ENCODE measurements around the gene POPDC2.
A peak's percentile ranks its signal among the peaks of the same experiment; 100 is the strongest.

Gene POPDC2

GRCh38 chr3:119639494-119640350 is 20.7 kb downstream of the POPDC2 start:
- DNase-seq (ENCODE audit: low read depth in 2 of 2) = no peak

- DNase-seq (ENCODE audit: low read depth in 2 of 2) = no peak
Observed at GRCh38 chr3:119637679-119638477, 22.5 kb downstream of the POPDC2 start.

GRCh38 chr3:119636891-119637611 is 23.3 kb downstream of the POPDC2 start:
- DNase-seq (ENCODE audit: low read depth in 2 of 2) = no peak

GRCh38 chr3:119636249-119636648 is 24.1 kb downstream of the POPDC2 start:
- no peak for DNase-seq (ENCODE audit: low read depth in 2 of 2)

- DNase-seq (ENCODE audit: low read depth in 2 of 2) = no peak
Observed at GRCh38 chr3:119635719-119636118, 24.7 kb downstream of the POPDC2 start.

GRCh38 chr3:119632829-119633228 is 27.6 kb downstream of the POPDC2 start:
- no peak for DNase-seq (ENCODE audit: low read depth in 2 of 2)

GRCh38 chr3:119632216-119632615 is 28.2 kb downstream of the POPDC2 start:
- no peak for DNase-seq (ENCODE audit: low read depth in 2 of 2)

GRCh38 chr3:119631516-119631915 is 28.9 kb downstream of the POPDC2 start:
- no peak for DNase-seq (ENCODE audit: low read depth in 2 of 2)

- DNase-seq (ENCODE audit: low read depth in 2 of 2) = no peak
Observed at GRCh38 chr3:119630880-119631329, 29.5 kb downstream of the POPDC2 start.

GRCh38 chr3:119630128-119630879 is 30.1 kb downstream of the POPDC2 start:
- DNase-seq (ENCODE audit: low read depth in 2 of 2) = no peak

- DNase-seq (ENCODE audit: low read depth in 2 of 2) = no peak
Observed at GRCh38 chr3:119628816-119629445, 31.5 kb downstream of the POPDC2 start.

GRCh38 chr3:119628390-119628789 is 32.0 kb downstream of the POPDC2 start:
- peak in 1 of 2 donors; percentile 16 for DNase-seq (ENCODE audit: low read depth in 2 of 2)

GRCh38 chr3:119627461-119627860 is 32.9 kb downstream of the POPDC2 start:
- DNase-seq (ENCODE audit: low read depth in 2 of 2) = no peak

- no peak for DNase-seq (ENCODE audit: low read depth in 2 of 2)
Observed at GRCh38 chr3:119626196-119626595, 34.2 kb downstream of the POPDC2 start.

- DNase-seq (ENCODE audit: low read depth in 2 of 2) = no peak
Observed at GRCh38 chr3:119625451-119626153, 34.8 kb downstream of the POPDC2 start.

GRCh38 chr3:119624002-119624720 is 36.2 kb downstream of the POPDC2 start:
- DNase-seq (ENCODE audit: low read depth in 2 of 2) = no peak

- DNase-seq (ENCODE audit: low read depth in 2 of 2) = no peak
Observed at GRCh38 chr3:119620899-119621298, 39.5 kb downstream of the POPDC2 start.

GRCh38 chr3:119619094-119619493 is 41.3 kb downstream of the POPDC2 start:
- DNase-seq (ENCODE audit: low read depth in 2 of 2) = no peak

- no peak for DNase-seq (ENCODE audit: low read depth in 2 of 2)
Observed at GRCh38 chr3:119616056-119616455, 44.3 kb downstream of the POPDC2 start.

- DNase-seq (ENCODE audit: low read depth in 2 of 2) = no peak
Observed at GRCh38 chr3:119613872-119614271, 46.5 kb downstream of the POPDC2 start.
